CD4-positive, alpha-beta T cell treated with Interleukin-2 at 100 ng/mL for 4 hours (primary cell): ENCODE results near the gene OR1M1.
"Not testable (repeated sequence)": the region's sequence is repeated elsewhere in the genome, so short reads cannot be mapped to it uniquely, and the experiment has no call there.

Experiments used
- DNase-seq: peaks from one replicate; pipeline ENCODE4 v3.0.0-alpha.2; 2020; ENCODE audit warnings: low spot score

OR1M1 gene, protein sequence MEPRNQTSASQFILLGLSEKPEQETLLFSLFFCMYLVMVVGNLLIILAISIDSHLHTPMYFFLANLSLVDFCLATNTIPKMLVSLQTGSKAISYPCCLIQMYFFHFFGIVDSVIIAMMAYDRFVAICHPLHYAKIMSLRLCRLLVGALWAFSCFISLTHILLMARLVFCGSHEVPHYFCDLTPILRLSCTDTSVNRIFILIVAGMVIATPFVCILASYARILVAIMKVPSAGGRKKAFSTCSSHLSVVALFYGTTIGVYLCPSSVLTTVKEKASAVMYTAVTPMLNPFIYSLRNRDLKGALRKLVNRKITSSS

DNA sequence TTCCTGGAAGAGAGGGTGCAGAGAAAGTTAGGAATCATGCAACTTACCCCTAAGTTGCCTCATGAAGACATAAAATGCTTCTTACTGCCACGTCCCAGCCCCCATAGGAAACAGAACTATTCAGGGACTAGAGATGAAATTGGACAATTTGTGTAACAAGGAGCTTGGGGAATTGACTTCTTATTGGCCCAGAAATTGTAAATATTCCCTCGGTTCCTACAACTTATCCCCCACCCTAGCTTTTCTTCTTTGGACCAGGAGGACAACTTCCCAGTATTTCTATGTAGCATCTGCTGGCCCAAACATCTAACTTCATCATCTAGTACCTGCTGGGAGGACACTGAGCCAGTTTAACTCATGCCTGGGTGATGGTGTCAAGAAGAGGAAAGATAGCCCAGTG, at the start of gene OR1M1:
Gene OR1M1 (plus strand): TSS at position 301 of the 400 bp plus-strand sequence. CDS start 6,184 bp downstream, outside the sequence.
- no peak for DNase-seq

DNA sequence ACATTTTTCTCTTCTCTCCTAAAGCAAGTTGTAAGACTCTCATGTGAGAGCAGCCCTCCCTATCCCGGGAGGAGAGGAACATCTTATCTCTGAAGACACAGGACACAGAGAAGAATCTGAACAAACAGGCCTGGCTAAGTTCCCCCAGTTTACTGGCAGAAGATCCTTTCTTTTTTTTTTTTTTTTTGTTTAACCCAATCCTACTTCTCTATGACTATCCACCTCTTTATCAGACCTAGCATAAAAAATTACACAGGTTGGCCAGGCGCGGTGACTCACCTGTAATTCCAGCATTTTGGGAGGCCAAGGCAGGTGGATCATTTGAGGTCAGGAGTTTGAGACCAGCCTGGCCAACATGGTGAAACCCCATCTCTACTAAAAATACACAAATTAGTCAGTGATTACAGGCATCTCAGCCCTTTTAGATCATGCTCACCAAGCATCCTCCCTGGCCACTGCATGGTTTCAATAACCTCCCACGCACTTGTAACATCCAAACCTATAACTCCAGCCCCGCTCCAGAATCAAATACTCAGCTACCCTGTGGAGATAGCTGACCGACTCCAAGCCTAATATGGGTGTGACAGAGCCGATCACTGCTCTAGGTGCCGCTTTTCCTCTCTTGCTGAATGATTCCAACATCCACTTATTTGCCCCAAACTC, 49.3 kb upstream of the OR1M1 start:
- no peak for DNase-seq

DNA sequence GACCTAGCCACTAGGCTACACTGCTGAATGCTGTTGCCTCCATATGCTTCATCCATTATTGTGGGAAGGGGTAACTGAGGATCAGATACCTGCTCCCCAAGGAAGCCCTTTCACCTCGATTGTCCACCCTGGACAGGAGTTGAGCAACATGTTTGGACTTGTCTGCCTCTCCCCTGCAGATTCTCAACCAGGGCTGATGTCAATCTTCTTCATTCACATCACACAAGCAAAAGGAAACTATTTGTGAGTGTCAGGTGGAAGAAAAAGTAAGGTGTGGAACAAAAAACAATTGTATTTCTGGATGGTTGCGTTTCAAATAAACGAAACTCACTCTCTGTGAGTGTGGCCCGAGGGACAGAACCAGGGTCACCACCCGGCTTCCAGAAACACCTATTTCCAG, 47.1 kb upstream of the OR1M1 start:
- DNase-seq = no peak

DNA sequence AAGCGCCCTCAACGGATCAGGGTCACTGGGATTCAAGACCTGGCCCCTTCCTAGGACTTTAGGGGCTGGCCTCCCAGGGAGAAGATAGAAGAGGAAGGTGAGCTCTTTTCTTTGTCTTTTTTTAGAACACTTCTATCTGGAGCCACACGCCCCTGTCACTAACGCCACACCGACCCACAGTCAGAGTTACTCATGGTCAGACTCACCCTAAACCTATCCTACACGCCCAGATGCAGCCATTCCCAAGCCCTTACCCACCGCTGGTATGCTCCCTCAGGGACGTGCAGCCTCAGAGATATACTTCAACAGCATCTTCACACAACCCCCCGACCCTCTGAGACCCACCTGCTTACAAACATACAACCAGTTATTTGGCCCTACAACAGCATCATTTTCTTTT, 46.7 kb upstream of the OR1M1 start:
- DNase-seq = no peak

DNA sequence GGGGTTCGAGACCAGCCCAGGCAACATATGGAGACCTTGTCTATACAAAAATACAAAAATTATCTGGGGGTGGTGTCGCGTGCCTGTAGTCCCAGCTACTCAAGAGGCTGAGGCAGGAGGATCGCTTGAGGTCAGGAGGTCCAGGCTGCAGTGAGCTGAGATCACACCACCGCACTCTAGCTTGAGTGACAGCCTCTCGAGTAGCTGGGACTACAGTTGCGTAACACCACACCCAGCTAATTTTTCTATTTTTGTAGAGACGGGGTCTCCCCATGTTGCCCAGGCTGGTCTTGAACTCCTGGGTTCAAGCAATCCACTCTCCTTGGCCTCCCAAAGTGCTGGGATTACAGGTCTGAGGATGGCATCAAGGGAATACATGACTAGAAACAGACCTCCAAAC, 45.8 kb upstream of the OR1M1 start:
- no peak for DNase-seq

DNA sequence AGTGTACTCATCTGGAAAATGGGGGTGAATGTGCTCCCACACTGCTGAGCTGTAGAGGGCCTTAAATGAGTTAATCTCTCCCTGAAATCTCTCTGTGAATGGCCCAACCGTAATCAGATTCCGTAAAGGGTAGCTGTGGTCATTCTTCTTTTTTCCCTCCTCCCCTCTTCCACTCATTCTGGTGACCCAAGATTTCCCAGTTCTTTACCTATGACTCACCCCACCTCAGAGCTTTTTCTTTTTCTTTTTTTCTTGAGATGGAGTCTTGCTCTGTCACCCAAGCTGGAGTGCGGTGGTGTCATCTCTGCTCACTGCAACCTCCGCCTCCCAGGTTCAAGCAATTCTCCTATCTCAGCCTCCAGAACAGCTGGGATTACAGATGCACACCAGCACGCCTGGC, 43.3 kb upstream of the OR1M1 start:
- DNase-seq = no peak

DNA sequence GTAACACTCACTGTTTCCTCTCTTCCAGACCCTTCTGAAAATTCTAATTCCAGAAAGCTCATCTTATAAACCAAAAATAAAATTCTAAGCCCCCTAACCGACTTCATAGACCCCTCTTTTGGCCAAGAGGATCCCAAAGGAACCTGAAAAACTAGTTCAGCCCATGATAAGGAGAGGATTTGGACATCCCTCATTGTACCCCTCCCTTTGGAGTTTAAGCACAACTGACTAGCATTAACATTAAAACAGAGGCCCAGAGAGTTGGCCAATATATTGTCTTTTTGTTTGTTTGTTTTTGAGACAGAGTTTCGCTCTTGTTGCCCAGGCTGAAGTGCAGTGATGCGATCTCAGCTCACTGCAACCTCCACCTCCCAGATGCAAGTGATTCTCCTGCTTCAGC, 42.4 kb upstream of the OR1M1 start:
- DNase-seq = no peak

DNA sequence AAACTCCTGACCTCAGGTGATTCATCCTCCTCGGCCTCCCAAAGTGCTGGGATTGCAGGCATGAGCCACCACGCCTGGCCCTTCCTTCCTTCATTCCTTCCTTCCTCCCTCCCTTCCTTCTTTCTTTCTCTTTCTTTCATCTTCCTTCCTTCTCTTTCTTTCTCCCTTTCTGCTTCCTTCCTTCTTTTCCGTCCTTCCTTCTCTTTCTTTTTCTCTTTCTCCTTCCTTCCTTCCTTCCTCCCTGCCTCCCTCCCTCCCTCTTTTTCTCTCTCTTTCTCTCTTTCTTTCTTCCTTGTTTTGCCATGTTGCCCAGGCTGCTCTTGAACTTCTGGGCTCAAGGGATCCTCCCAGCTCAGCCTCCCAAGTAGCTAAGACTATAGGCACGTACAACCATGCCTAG, 40.2 kb upstream of the OR1M1 start:
- DNase-seq = no peak

DNA sequence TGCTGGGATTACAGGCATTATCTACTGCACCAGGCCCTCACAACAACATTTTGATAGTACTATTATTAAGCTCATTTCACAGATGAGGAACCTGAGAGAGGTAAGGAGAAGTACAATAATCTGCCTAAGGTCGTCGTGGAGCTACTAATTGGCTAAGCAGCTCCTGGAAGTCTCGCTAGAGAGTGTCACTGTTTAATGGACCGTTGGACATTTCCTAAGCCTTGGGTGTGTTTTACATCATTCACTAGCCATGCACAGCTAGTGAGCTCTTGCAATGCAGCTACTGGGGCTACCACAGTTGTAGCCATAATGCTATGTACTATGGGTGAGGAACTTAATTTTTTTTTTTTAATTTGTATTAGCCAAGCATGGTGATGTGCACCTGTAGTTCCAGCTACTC, 34.0 kb upstream of the OR1M1 start:
- no peak for DNase-seq

DNA sequence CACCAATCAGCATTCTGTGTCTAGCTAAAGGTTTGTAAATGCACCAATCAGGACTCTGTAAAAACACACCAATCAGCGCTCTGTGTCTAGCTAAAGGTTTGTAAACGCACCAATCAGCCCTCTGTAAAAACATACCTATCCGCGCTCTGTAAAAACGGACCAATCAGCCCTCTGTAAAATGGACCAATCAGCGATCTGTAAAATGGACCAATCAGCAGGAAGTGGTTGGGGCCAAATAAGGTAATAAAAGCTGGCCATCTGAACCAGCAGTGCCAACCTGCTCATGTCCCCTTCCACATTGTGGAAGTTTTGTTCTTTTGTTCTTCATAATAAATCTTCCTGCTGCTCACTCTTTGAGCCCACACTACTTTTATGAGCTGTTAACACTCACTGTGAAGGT, 33.2 kb upstream of the OR1M1 start:
- DNase-seq = not testable (repeated sequence)

DNA sequence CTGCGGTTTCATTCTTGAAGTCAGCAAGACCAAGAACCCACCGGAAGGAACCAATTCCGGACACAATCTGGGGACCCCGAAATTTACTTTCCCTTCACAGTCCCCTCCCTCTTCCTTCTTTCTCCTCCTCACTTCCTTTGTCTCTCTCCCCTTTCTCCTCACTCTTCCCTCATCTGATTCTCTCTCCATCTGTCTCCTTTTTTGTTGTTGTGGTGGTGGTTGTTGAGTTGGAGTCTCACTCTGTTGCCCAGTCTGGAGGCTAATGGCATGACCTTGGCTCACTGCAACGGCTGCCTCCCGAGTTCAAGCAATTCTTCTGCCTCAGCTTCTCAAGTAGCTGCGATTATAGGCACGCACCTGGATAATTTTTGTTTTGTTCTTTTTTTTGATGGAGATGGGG, 32.7 kb upstream of the OR1M1 start:
- DNase-seq = no peak

DNA sequence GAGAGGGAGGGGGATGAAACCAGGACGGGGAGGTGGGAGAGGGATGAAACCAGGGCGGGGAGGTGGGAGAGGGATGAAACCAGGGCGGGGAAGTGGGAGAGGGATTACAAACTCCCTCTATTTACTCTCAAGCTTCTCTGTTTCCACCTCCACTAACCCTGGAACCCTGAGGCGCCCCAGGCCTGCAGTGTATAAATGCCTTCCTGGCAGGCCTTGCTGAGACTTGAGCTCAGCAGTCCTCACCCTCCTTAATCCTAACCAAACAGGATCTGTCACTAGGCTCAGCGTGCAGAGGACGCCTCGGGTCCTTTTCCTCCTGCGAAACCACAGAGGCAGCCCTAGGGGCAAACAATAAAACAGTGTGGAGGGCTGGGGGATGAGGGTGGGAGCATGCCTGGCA, 32.1 kb upstream of the OR1M1 start:
- DNase-seq = no peak

DNA sequence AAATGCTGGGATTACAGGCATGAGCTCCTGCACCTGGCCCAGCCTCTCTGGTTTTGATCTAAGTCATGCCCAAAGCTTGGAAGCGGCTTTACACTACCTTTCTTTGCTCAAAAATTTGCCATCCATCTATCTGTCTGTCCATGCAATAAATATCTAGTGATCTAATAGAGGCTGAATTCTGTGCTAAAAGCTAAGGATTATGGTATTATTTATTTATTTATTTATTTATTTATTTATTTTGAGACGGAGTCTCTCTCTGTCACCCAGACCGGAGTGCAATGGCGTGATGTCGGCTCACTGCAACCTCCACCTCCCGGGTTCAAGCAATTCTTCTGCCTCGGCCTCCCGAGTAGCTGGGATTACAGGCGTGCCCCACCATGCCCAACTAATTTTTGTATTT, 30.7 kb upstream of the OR1M1 start:
- DNase-seq = not testable (repeated sequence)

DNA sequence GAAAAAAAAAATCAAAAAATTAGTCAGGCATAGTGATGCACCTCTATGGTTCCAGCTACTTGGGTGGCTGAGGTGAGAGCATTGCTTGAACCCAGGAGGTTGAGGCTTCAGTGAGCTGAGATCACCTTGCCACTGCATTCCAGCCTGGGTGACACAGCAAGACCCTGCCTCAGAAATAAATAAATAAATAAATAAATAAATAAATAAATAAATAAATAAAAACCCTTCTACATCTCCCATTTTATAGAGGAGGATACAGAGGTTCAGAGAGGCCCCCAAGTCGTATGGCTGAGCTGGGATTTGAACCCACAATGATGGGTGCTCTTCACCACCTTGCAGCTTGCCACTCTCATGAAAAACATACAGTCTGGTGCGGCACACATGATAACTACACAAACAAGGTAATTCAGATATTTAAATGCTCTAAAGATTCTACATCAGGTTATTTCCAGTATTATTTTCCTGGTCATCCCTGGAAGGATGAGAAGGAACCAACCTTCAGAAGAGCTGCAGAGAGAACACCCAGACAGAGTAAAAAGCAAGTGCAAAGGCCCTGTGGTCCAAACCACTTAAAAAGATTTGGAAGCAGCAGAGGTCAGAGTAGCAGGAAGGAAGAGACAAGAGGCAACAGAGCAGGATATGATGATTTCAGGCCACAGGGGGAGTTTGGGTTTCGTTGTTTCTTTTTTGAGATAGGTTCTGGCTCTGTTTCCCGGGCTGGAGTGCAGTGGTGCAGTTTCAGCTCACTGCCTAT, 29.2 kb upstream of the OR1M1 start:
- DNase-seq = no peak

DNA sequence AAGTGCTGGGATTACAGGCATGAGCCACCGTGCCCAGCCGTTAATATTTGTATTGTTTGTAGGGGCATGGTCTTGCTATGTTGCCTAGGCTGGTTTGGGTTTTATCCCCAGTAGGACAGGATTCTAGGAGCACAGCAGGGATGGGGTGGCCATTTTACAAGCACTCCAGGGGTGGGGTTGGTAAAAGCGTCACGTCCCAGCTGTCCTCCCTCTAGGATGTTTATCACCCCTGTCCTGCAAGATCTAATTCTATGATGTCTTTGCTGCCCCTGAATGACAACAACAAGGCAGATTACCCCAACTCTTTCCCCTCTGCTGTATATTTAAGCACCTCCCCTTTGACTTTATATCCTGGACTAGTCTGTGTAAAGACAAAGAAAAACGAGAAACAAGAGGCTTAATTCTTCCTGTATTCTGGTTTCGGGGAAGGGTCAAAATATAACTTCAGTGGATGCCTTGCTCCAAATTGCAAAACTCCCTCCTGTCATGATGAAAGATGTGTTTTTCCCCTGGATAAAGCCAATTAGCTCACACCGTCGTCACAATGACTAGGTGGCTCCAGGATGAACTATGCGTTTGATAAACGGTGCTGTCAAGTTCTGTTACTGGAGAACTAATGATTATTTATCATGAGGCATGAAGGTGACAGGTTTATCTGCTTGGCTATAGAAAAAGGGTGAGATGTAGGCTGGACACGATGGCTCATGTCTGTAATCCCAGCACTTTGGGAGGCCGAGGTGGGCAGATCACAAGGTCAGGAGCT, 27.8 kb upstream of the OR1M1 start:
- no peak for DNase-seq

DNA sequence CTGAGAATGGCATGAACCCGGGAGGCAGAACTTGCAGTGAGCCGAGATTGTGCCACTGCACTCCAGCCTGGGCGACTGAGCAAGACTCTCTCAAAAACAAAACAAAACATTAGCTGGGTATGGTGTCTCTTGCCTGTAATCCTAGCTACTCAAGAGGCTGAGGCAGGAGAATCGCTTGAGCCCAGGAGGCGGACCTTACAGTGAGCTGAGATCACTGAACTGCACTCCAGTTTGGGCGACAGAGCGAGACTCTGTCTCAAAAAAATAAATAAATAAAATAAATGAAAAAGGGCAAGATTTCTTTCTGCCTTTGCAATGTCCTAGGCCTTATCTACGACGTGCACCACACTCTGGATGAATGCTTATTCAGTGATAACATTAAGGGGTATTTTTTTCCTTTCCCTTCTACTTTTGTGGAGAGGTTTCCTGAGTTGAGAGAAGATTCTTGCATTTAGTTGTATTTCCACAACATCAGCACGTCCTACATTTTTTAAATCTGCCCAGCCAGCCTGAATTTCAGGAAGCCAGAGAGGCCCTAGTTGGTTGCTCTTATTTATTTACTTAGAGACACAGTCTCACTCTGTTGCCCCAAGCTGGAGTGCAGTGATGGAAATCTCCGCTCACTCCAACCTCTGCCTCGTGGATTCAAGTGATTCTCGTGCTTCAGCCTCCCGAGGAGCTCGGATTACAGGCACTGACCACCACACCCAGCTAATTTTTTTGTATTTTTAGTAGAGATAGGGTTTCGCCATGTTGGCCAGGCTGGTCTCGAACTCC, 26.1 kb upstream of the OR1M1 start:
- DNase-seq = no peak

DNA sequence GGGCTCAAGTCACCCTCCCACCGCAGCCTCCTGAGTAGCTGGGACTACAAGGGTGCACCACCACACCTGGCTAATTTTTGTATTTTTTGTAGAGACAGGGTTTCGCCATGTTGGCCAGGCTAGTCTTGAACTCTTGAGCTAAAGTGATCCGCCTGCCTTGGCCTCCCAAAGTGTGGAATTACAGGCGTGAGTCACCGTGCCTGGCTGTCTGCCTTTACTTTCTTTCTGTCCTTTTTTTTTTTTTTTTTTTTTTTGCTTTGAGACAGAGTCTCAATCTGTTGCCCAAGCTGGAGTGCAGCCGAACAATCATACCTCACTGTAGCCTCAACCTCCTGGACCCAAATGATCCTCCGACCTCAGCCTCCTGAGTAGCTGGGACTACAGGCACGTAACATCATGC, 25.0 kb upstream of the OR1M1 start:
- DNase-seq = no peak

DNA sequence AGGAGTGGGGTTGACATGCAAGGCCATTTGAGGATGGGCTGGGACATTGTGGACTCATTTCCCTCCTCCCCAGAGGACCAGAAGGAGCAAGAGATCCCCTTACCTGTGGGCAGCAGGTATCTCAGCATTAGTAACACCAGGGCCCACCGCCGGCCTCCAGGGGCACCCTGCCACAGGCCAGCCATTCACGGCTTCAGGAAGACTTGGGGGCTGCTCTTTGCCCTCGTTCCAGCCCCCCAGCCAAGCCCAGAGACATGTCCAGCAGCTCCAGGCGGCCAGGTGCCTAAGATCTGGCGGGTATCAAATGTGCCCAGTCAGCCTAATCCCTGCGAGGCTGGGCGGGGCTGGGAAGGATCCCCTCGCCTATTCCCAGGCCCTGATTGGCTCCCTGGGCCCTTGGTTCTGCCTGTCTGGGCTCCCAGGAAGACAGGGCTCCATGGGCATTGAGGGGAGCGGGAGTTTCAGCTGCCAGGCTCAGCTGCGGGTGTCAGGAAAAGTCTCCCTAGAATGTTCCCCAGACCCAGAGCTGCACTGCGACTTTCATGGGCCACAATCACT, 21.3 kb upstream of the OR1M1 start:
- no peak for DNase-seq

DNA sequence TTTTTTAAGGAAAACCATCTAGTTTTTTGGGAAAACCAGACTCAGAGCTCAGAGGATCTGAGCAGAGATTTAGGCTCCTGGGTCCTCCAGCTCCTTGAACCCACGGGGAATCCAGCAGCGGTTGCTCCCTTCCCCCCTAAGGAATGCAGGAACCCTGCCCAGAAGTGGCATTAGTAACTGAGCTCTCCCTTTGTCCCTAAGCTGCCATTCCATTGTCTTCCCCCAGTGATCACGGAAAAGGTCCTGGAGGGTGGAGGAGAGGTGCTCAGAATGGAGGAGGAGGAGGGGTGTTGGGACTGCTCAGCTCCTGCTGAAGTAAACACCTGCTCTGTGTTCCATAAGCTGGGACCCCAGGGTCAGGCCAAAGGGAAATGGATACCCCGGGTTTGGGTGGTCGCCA, 16.8 kb upstream of the OR1M1 start:
- DNase-seq = no peak

DNA sequence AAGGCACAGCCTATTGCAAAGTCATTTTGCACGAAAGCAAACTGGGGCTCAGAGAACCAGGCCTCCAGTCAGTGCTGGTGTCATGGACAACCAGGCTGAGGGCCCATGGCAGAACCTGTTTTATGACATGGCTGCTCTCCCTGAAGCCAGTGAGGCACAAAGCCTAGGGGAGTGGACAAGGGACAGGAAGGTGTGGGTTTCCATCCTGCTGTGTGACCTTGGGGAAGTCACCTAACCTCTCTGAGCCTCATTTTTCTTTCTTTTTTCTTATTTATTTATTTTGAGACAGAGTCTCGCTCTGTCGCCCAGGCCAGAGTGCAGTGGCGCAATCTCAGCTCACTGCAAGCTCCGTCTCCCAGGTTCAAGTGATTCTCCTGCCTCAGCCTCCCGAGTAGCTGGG, 15.1 kb upstream of the OR1M1 start:
- DNase-seq = not testable (repeated sequence)

DNA sequence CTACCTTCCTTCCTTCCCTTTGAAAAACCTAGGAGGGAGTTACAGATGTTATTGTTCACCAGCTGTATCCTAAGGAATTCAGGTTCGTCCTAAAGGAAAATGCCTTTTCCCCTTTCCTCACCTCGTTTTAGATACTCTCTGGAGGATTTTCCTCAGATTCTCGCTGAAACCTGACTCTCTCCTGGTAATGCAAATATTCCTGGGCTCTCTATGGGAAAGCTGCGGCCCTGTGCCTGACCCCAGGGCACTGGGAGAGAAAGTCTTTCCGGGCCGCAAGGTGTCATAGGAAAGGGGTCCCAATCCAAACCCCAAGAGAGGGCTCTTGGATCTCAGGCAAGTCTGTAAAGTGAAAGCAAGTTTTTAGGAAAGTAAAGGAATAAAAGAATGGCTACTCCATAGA, 13.1 kb upstream of the OR1M1 start:
- DNase-seq = no peak
